Stimulated activated CD4-positive, alpha-beta T cell treated with anti-CD3 and anti-CD28 coated beads, TNF-alpha, amount 100 ng/mL, for 4 hours (primary cell): ENCODE results near the gene RGS14.

Experiments
- DNase-seq, 3 experiments: peaks; one replicate each; pipeline ENCODE4 v3.0.0-alpha.2; 2020; ENCODE audit warnings: low read depth in 3 of 3

The RGS14 gene, protein sequence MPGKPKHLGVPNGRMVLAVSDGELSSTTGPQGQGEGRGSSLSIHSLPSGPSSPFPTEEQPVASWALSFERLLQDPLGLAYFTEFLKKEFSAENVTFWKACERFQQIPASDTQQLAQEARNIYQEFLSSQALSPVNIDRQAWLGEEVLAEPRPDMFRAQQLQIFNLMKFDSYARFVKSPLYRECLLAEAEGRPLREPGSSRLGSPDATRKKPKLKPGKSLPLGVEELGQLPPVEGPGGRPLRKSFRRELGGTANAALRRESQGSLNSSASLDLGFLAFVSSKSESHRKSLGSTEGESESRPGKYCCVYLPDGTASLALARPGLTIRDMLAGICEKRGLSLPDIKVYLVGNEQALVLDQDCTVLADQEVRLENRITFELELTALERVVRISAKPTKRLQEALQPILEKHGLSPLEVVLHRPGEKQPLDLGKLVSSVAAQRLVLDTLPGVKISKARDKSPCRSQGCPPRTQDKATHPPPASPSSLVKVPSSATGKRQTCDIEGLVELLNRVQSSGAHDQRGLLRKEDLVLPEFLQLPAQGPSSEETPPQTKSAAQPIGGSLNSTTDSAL

DNA sequence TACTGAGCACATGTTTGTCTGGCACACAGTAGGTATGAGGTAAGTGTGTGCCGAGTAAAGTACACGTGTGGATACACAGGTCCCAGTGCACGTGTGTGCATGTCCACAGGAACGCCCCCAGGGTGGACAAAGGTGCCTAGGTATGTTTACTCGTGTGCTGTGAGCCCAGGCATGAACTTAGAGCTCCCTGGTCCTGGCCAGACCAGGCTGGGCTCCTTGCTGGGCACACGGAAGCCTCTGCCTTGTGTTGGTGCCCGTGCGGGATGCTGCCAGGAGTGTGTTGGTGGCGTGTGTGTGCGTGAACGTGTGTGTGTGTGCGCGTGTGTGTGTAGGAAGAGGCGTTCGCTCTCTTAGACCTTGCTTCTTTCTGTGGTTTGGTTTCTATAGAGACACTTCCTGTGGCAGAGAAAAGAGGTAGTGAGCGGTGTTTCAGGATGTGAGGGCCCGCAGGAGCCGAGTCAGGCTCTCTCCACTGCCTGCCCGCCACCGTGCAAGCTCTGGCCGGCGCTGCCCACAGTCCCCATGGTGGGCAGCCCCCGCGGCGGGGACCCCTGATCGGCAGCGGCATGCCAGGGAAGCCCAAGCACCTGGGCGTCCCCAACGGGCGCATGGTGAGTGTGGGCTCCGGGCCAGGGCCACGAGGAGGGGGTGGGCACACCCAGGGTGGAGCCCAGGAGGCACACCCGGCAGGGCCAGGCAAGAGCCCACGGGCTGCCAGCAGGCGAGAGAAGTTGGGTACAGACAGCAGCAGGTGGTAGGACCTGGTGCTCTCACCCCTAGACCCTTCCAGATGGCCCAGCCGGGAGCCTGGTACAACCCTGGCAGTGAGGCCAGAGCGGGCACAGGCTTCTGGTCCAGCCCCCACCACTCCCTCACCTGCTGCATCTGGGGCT is at the start of gene RGS14:
Gene RGS14 (plus strand): TSS at position 466 of the 893 bp plus-strand sequence. CDS start 101 bp downstream, at position 567.
- peak in 1 of 3 experiments; percentile 52 for DNase-seq

DNA sequence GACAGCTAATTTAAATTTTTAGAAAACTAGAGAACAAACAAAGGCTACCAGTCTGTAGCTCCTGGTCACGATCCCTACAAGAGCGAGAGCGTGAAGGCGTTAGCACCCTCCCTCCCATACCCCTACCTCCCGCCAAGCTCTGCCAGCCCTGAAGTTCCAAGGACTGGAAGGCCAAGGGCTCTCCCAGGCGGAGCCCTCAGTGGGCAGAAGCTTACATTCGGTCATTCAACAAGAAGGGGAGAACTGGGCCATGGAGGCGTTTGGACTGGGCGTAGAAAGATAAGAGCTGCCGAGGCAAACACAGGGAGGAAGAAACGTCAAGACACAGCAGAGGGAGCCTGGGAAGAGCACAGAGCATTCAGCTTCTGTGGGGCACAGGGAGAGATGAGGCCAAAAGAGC is 49.0 kb upstream of the RGS14 start:
- DNase-seq, result no peak

DNA sequence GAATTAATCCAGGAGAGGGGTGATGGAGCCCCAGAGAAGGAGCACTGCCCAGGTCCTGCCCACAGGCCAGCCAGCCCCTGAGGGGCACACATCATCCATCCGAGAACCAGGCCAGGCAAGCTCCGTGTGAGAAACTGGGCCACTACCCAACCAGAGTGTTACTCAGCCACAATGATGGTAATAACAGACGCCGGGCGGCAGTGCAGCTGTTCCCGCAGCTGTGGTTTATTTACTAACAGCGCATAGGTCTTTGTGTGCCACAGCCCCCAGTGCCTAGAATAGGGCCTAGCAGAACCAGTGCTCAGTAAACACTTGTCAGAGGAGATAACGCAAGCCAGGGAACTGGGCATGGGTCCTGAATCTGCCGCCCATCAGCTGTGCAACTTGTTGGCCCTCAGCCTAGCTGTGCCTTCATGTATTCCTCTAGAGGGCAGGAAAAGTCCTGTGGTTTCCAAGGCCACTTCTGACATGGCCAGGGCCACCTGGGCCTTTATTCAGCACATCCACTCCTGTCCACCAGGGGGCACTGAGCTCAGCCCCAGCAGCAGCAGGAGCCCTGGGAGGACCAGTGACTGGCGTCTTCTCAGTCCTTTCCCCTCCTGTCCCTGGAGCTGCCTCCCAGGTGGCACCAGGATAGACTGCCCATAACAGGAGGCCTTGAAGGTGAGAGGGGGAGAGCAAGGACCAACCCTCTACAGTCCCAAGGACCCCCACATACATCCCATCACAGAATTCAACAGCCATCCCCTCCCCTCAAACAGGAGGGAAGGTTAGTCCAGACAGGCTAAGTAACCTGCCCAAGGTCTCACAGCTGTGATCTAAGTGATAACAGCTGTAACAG is 48.2 kb upstream of the RGS14 start:
- peak in 2 of 3 experiments; percentile 49 to 53 for DNase-seq

DNA sequence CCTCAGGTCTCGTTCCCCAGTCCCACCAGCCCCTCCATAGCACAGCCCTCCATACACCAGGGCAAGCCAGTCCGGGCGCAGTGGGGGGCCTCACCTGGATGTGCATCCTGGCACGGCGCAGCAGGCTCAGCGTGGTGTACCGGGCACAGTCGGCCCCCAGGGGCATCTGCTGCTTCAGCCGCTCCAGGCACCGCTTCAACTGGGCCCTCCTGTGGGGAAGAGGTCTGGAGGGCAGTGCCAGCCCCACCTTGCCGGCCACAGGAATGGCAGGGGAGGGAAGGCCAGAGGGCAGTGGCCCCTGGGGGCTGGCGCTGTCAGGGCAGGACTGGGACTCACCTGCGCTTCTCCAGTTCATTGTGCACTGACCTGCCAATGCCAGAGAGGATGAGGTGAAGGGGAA is 47.4 kb upstream of the RGS14 start:
- DNase-seq, result no peak

DNA sequence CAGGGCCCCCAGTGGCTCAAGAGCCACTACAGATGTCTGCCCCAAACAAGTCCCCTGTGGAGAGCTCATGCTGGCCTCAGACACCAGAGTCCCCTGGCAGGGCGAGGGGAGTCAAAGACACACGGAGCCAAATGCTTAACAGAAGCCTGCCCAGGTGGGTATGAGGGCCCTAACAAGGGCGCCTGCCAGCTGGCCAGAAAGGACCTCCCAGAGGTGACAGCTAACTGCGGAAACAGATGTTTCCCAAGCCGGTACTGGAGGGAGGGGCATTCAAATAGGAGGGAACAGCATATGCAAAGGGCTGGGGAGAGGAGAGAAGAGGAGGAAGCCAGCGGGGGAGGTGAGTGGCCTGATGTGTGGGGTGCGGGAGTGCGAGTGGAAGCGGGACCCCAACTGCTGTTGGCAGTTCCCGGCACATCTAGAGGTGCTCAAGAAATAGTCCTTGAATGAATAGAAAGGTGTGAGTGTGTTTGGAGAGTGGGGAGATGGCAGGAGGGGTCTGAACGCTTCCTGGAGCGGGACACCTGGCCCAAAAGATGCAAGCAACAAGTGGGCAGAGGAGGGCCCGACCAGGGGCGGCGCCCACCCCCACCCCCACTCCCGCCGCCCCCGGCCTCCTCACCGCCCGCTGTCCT is 46.9 kb upstream of the RGS14 start:
- no peak for DNase-seq

DNA sequence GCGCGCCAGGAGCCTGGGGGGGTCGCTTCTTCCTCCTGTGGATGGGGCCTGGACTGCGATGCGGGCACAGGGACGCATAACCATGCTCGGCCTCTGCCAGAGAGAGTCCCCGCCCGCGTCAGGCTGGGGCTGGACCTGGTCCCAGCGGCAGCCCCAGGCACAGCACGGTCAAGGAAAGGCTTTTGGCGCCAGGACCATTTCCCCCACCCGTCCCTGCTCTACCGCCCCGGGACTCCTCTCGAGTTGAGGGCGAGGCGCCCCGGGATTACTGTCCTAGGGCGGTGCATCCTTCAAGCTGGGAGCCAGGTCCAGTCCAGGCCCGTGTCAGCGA is 46.4 kb upstream of the RGS14 start:
- no peak for DNase-seq

DNA sequence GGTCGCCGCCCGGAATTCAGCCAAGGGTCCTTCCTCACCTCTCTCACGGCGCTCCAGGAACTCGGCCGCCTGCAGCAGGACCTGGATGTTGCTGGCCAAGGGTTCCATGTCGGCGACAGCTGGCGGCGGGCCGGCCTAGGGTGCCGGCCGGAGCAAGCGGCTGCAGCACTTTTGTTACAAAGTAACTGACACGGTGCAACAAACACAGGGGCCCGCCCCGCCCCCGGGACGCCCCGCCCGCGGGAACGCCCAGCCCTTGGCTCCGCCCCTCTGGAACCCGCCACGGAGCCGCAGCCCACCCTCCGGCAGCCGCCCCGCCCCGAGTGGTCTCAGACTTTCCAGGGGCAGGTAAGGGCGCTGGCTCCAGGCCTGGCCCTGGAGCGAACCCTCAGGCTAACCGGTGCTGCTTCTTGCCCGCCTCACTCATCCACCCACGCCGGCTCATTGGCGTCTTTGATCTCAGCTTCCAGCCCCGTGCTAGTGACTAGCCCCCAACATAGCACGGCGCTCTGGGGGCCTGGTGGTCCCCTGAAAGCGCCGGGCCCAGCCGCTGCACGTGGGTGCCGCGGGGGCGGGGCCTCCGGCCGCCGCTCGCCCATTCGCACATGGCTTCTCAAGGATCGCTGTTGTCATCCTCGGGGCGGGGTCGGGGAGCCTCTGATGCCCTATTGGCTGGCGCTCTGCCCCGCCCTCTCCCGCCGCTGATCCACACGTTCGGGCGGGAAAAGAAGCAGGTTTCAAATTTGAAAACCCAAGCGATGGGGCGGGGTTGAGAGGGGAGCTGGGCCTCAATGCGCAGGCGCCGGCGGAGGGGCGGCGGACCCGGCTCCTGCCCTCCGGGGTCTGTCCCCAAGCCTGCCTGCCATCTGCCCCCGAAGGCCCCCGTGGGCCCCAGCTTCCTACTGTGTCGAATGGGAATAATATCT is 45.7 kb upstream of the RGS14 start, which contains the start of gene MXD3:
Gene MXD3 (minus strand): TSS at position 176 of the 926 bp plus-strand sequence. CDS start 68 bp downstream, at position 108.
- DNase-seq, result peak; percentile 84 to 92 (median 88)

DNA sequence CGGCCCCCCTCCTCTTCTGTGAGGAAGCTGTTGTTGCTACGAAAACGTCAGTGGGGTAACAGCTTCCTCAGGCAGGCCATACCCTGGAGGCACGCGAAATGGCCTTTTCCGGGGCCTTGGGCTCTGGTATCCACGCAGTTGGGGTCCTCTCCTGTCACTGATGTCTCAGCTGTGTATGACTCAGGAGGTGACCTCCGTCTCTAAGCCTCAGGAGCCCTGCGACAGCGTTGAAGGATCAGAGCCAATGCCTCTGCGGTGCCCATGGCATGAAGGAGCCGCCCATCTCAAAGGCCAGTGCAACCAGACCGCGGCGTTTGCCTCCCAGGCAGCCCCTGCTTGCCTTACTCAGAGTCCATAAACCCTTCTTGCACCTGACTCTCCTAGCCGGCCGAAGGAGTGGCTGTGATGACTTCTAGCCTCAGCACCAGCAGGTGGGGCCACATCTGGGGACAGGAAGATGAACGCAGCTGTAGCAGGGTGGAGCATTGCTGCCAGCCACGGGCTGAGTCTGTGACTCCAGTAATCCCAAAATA is 45.0 kb upstream of the RGS14 start:
- DNase-seq, result no peak

DNA sequence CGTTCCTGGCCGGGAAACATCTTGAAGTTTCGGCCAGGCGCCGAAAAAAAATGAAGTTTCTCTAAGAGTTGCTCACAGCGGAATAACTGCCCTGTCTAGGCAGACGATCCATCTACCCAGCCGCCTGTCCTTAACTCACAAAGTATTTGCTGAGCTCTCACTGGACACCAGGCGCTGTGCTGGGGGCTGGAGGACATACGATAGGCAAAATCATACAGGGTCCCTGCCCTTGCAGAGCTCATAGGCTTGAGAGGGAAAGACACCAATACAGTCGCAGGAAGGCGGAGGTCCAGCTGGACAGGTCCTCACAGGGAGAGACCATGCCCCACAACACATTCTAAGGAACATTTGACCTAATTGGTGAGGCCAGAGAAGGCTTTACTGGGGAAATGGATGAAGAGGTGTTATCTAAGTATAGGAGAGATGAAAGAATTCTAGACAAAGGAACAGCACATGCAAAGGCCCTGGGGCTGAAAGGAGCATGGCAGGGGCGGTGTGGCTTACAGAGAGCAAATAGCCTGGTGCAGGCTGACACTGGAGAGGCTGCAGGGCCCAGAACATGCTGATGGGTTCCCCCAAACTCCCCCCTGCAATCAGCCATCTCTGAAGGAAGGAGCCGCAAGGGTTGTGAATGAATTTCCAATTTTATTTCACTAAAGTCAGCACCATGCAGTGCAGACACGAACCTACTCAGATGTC is 44.0 kb upstream of the RGS14 start:
- DNase-seq, result no peak

DNA sequence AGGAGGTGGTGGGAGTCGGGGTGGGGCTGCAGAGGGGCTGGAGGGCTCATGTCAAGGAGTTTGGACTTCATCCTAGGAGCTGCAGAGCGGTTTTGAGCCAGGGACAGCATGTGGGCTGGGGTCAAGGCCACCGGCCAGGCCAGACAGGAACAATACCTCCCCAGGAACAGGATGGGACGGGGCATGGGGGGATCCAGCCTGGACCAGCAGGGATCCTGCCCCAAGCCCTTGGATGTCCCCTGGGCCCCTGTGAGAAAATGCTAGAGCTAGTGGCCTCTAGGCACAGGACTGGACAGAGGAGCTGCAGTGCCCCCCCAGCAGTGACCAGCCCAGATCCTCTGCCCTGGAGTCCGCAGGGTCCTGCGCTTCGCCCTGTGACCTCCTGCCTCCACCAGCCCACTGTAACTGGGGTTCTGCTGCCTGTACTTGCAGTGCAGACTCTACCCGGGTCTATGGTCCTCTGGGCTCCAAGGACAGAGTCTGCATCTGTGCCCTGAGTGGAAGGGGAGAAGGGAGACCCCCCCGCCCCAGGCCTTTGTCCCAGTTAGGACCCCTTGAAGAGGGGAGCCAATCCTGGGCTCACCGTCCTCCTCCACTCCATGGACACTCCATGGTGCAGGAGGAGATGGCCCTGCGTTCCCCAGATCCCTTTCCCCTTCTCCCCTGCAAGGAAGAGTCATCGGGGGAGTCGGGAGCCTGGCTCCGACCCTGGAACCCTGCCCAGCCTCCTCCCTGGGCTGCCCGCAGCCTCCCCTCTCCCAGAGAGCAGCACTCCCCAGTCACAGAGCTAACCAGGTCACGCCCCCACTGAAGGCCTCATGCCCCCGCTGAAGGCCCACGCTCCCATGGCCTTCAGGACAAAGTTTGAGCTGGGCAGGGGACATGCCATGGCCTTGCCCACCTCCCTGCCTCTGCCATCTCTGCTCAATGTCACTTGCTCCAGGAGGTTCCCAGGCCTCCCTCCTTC is 43.1 kb upstream of the RGS14 start:
- DNase-seq, result no peak

DNA sequence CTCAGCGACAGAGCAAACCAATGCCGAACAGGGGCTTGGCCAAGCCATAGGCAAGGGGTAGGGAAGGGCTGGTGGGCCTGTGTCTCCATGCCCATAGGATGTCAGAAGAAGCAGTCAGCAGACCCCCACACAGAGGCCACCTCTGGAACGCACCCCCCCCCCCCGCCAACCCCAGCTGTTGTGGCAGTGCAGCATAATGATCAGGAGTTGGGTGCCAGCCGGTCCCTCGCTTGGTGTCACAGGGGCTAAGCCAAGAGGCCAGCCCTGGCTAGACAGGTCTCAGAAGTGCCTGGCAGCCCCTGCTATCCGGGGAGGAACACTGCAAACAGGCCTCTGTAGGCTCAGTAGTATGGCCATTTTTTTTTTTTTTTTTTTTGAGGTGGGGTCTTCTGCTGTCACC is 42.3 kb upstream of the RGS14 start:
- no peak for DNase-seq

DNA sequence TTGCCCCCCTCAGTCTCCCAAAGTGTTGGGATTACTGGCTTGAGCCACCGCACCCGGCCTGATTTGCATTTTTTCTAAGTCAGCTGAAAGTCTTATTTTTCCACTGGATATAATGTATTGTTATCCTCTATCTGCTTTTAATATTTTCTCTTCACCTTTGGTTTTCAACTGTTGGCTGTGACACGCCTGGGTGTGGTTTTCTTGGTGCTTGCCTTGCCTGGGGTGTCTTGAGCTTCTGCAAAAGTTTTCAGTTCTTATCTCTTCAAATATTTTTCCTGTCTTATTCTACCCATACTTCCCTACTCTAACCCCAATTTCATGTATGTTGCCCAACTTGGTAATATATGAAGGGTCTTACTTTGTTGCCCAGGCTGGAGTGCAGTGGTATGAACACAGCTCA is 41.7 kb upstream of the RGS14 start:
- no peak for DNase-seq

DNA sequence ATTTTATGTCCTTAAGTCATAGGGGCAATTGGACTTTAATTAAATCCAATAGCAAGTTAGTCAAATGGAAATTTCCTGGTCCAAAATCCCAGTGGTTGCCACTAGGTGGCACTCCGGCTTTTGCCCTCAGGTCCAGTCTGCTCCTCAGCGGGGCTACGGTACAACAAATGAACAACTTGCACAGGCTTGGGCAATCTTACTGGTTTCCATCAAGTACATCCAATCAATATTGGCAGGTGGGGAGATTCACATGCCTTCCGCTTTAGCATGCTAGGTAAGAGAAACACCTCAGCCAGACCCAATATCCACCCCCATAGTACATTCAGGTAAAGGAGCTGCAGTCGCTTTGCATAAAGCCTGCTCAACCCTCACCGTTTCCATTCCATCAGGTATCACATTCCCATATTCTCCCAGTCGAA is 39.8 kb upstream of the RGS14 start:
- peak in 2 of 3 experiments; percentile 58 to 64 for DNase-seq

DNA sequence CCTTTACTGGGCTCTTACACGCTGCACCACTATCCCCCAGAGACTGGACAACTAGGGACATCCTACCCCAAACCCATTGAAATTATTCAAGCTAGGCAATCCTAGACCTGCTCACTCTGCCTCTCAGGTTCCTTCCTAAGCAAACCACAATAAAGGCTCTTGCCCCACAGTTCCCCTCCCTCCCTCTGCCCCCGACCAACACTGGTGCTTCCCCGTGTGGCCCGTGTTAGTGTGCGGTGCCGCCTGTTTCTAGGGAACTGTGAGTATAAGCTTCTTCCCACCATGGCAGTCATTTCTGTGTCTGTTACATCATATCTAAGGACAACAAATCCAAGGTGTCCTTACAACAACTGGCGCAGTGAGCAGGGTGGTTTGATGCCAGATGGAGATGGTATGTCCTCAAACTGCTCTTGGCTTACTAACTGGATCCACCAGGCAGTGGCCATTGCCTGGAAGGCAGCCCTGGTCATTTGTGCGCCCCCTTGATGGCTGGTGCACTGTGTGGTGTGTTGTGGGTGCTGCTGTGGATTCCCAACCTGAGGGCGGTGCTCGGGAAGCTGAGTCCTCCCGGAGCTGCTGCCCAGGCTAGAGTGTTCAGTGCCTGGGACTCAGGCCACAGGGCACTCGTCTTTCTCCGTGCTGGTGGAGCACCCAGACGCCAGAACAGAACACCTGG is 37.7 kb upstream of the RGS14 start:
- DNase-seq, result no peak

DNA sequence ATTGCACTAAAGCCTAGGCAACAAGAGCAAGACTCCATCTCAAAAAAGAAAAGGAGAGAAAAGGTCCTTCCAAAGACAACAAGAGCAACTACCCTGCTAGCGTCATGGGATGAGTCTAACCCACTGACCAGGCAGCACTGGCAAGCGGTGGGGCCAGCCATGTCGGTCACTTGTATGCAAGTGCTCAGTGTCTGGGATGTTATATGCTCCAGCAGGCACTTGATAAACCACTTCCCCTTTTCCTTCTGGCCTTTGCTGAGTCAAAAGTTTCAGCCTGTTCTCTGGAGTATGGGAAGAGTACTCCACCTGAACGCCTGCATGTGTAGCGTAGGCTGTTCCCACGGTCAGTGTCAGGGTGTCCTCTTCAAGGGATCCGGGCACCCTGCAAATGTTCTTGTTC is 36.8 kb upstream of the RGS14 start:
- DNase-seq, result no peak

DNA sequence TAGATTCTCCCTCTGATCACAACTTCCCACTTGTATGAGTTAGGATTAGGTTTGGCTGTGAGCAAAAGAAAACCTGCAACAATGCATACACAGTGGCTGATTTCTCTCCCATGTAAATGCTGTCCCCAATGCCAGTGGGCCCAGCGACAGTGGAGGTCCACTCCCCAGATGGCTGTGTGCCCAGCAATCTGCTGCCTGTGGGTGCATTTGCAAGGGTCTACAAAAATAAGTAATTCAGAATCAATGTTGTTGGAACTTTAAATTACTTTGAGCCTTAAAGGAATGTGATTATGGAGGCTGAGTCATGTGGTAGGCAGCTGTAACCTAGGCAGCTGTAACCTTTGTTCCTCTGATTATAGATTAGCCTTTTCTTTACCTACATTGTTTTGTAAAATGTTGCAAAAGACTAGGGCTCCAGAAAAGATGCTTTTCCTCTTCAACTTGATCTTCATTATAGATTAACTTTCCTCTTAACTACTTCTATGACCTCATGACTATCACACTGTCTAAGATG is 31.8 kb upstream of the RGS14 start:
- DNase-seq, result no peak
